ENCODE results near the gene NUDT8. TPM values are rescaled to one million over a fixed set of nuclear protein-coding genes. Genes with fewer than 3 reads are reported as not detected.

The NUDT8 gene
- total and polyA plus RNA-seq, 9 of the 15 experiments (the other 6 are each of a cell fraction or from before 2014, with no cell fraction given), result 0.23 to 27.8 (median 5.0) TPM

- no peak overlapping the region for H3K27ac ChIP-seq (ENCODE audit: extremely low read depth, low read depth, low read length)
- H3K79me2 ChIP-seq (ENCODE audit: control insufficient read depth, insufficient read depth, low read length), result no peaks in the 10 kb centered on the region
- no peaks in the 10 kb centered on the region; the same call in none of the 2 replicates for H3K9me3 ChIP-seq (replicated peaks; ENCODE audit: control insufficient read depth, insufficient read depth, low read depth, low read length)
- H3K4me3 ChIP-seq, result no peak overlapping the region
- no peak; the same call in 2 of the 3 replicates for ATAC-seq
- H3K36me3 ChIP-seq (ENCODE audit: control insufficient read depth, insufficient read depth, low read length), result no peaks in the 10 kb centered on the region
- FAIRE-seq, result no peak
- ChIA-PET POLR2A (interaction anchor here (0.6 to 1.2 kb wide), 6 partner anchors 10 to 335 kb away, joined by 3 read pairs; no protein-coding TSS in a partner anchor), CTCF (ENCODE audit: low intra/inter-chr PET ratio) (no interaction called here)
- no peak for DNase-seq (ENCODE audit: extremely low read depth in 1 of 4, low spot score in 3 of 4)
- intact Hi-C loops (cut with micrococcal nuclease), result loop anchor here (10.0 kb wide), 1 partner anchor 155 kb away; no protein-coding TSS in a partner anchor
- 52% methylated on average over 22 of the region's 22 CpGs for WGBS (ENCODE audit: insufficient coverage, low coverage, missing lambda C conversion rate)
- no peaks in the 10 kb centered on the region for H3K9me1 ChIP-seq (ENCODE audit: control insufficient read depth, insufficient read depth, low read length)
- in situ Hi-C loops (cut with MboI), result loop anchor here (5.0 kb wide), 1 partner anchor 78 kb away; no protein-coding TSS in a partner anchor
- H3K4me2 ChIP-seq (ENCODE audit: insufficient read depth, low read length), result peak overlapping the region; percentile 61; the same call in 1 of the 2 replicates
- H3K4me1 ChIP-seq (replicated peaks in 1 of 2; ENCODE audit: control insufficient read depth in 2 of 2, insufficient read depth in 2 of 2, low read length in 2 of 2), result peaks cover 0 to 38% of the 10 kb centered on the region in 2 experiments; a peak in 2 of 5 replicates
- peaks cover 3% of the 10 kb centered on the region; the same call in 1 of the 2 replicates for H4K20me1 ChIP-seq (replicated peaks; ENCODE audit: control insufficient read depth, insufficient read depth, low read length)
- peaks cover 2 to 23% of the 10 kb centered on the region in 2 experiments; a peak in 3 of 5 replicates for H3K27me3 ChIP-seq (ENCODE audit: control insufficient read depth in 2 of 2, insufficient read depth in 2 of 2, low read length in 2 of 2)
- BruUV-seq (replicated peaks), result no TSS peak
- no peak overlapping the region; the same call in 1 of the 2 replicates for H2AFZ ChIP-seq (ENCODE audit: low read depth, low read length)
- peak overlapping the region in 1 of 2 experiments; percentile 88; a peak in 2 of 4 replicates for H3K9ac ChIP-seq (ENCODE audit: insufficient read depth in 1 of 2, low read depth in 2 of 2, low read length in 2 of 2)
- TF ChIP-seq SMARCA5 (IDR thresholded peaks at IDR 0.05), result peak; percentile 75
- no peak for TF ChIP-seq ZNF764 (CRISPR knock-in tag; IDR thresholded peaks at IDR 0.05; ENCODE audit: low read depth)
- no peak for TF ChIP-seq TEAD2 (tag; IDR thresholded peaks at IDR 0.05)
- peak; percentile 69; the same call in 1 of the 2 replicates for TF ChIP-seq CBFB (CRISPR knock-in tag; IDR thresholded peaks at IDR 0.05)
- TF ChIP-seq MAX (CRISPR knock-in tag; IDR thresholded peaks at IDR 0.05), result peak; percentile 68; the same call in 1 of the 2 replicates
- TF ChIP-seq ARID2 (IDR thresholded peaks at IDR 0.05), result peak; percentile 78; the same call in 1 of the 2 replicates
- TF ChIP-seq RERE (CRISPR knock-in tag; IDR thresholded peaks at IDR 0.05; ENCODE audit: borderline replicate concordance), result 0 out of 2 replicates have a peak, but pooled peaks have one; percentile 29
- TF ChIP-seq ZNF696 (CRISPR knock-in tag; conservative IDR thresholded peaks at IDR 0.05), result no peak
- peak; percentile 19 for TF ChIP-seq RBM25 (IDR thresholded peaks at IDR 0.05; ENCODE audit: low read depth, low read length, severe bottlenecking)
- no peak for TF ChIP-seq PREB (CRISPR knock-in tag; IDR thresholded peaks at IDR 0.05)
- TF ChIP-seq PHF20 (IDR thresholded peaks at IDR 0.05; ENCODE audit: partially characterized antibody), result peak; percentile 78
- no peak for TF ChIP-seq TBL1XR1 (IDR thresholded peaks at IDR 0.05; ENCODE audit: low read length in 2 of 2)
- no peak for TF ChIP-seq HMGN3 (IDR thresholded peaks at IDR 0.05; ENCODE audit: borderline replicate concordance, extremely low read depth, insufficient read length, low read depth, low read length)
- no peak for TF ChIP-seq SMAD4 (CRISPR knock-in tag; conservative IDR thresholded peaks at IDR 0.05)
These were observed 20.1 kb upstream of the NUDT8 start for GRCh38 chr11:67649634-67650510.

All from K562 (cell line).